ENCODE data around the gene KRT2.

DNA sequence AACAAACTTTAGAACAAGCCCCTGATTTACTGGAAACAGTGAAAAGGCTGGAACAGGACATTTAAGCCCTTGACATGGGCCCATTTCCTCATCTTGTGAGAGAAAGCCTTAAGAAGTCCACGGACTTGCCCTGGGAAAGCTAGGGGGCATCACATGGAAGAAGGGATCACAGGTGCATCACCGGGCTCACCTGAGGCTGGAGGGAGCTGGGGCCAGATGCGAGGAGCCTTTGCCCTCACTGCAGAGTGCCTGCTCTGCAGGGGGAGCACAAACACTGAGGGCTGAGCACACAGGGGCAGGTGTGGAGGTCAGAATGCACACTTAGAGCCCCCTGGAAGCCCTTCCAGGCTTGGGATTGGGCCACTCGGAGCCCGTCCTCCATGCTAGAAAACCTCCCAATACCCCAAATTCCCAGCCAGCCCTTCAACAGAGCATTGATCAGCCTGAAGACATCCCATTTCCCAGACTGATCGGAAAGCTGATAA lies 33.4 kb upstream of the KRT2 start:
- TF ChIP-seq POLR2A (IDR thresholded peaks at IDR 0.05) (no peak), POLR2AphosphoS5 (IDR thresholded peaks at IDR 0.05) (no peak), CTCF (IDR thresholded peaks at IDR 0.05) (no peak)
